BLaER1 (cell line): ENCODE measurements around the gene CDNF.

Experiments
- H3K27ac ChIP-seq: shearing (Covaris generic); formaldehyde crosslinking; 2 replicates; pipeline ENCODE4 v1.8.1; 2022
- H3K27me3 ChIP-seq: shearing (Covaris generic); formaldehyde crosslinking; 2 replicates; pipeline ENCODE4 v1.8.1; 2022
- H3K36me3 ChIP-seq: shearing (Covaris generic); formaldehyde crosslinking; 2 replicates; pipeline ENCODE4 v1.8.1; 2022
- H3K4me1 ChIP-seq: shearing (Covaris generic); formaldehyde crosslinking; 2 replicates; pipeline ENCODE4 v1.8.1; 2022
- H3K4me2 ChIP-seq: shearing (Covaris generic); formaldehyde crosslinking; 2 replicates; pipeline ENCODE4 v1.8.1; 2022
- H3K4me3 ChIP-seq: shearing (Covaris generic); formaldehyde crosslinking; 2 replicates; pipeline ENCODE4 v1.8.1; 2022
- H3K9ac ChIP-seq: shearing (Covaris generic); formaldehyde crosslinking; 2 replicates; pipeline ENCODE4 v1.8.1; 2022
- H3K9me3 ChIP-seq: shearing (Covaris generic); formaldehyde crosslinking; 2 replicates; pipeline ENCODE4 v1.8.1; 2022
- H4K20me1 ChIP-seq: shearing (Covaris generic); formaldehyde crosslinking; 2 replicates; pipeline ENCODE4 v1.8.1; 2022
- Cebpa-rat ChIP-seq: shearing (Covaris generic); IDR thresholded peaks from 2 replicates; pipeline ENCODE4 v1.8.1; 2022

Gene CDNF

DNA sequence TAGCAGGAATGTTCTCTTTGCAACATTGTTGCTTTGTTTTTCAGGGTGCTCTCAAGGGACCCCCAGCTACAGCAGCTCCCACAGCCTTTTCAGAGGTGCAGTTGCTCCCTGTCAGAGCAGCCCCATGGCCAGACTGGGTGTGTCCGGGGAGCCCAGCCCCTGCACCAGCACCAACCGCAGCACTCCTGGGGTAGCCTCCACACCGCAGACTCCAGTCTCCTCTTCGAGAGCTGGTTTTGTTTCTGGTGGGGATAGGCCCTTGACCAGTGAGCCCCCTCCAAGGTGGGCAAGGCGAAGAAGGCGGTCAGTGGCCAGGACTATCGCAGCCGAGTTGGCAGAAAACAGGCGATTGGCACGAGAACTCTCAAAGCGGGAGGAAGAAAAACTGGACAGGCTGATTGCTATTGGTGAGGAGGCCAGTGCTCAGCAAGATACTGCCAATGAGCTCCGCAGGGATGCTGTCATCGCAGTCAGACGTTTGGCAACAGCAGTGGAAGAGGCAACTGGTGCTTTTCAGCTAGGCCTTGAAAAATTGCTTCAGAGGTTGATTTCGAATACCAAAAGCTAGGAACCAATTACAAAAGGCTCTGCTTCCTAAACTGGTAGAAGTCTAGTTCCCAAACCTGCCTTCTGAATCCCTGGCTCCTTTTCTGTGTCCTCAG is 5.6 kb upstream of the CDNF start:
- Histone ChIP-seq H3K4me3 (no peak overlapping the region), H3K36me3 (peaks cover 79% of the 10 kb centered on the region)

DNA sequence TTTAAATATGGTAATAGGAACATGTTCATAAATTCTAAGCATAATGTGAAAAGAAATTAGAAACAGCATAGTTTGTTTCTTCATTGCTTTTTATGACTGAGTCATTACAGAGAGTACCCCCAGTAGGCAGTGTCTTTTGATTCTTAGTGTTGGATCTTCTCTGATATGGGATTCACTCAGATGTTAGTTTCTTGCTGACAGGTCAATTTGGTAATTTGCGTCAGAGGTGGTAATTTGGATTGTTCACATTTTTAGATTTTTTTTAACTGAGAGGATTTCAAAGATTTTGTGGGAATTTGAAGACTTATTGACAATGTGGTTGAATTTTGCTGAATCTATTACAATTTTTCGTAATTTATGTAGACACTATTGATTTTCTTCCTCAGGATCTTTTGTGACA is 2.3 kb upstream of the CDNF start:
- Histone ChIP-seq H3K9ac (no peak overlapping the region), H3K36me3 (peaks cover 51% of the 10 kb centered on the region), H3K27me3 (no peaks in the 10 kb centered on the region), H3K4me3 (no peak overlapping the region), H3K9me3 (no peaks in the 10 kb centered on the region), H3K4me2 (no peak overlapping the region), H4K20me1 (peaks cover 45% of the 10 kb centered on the region), H3K4me1 (peaks cover 24% of the 10 kb centered on the region), H3K27ac (no peak overlapping the region)
- no peak for TF ChIP-seq Cebpa-rat

More for the DNA sequence above, 5.6 kb upstream of the CDNF start:
- no peak overlapping the region for H3K27ac ChIP-seq
- no peaks in the 10 kb centered on the region for H3K27me3 ChIP-seq
- TF ChIP-seq Cebpa-rat = no peak
- H4K20me1 ChIP-seq = peaks cover 66% of the 10 kb centered on the region
- peaks cover 13% of the 10 kb centered on the region for H3K4me1 ChIP-seq
- H3K9ac ChIP-seq = no peak overlapping the region
- H3K9me3 ChIP-seq = no peaks in the 10 kb centered on the region
- H3K4me2 ChIP-seq = no peak overlapping the region

DNA sequence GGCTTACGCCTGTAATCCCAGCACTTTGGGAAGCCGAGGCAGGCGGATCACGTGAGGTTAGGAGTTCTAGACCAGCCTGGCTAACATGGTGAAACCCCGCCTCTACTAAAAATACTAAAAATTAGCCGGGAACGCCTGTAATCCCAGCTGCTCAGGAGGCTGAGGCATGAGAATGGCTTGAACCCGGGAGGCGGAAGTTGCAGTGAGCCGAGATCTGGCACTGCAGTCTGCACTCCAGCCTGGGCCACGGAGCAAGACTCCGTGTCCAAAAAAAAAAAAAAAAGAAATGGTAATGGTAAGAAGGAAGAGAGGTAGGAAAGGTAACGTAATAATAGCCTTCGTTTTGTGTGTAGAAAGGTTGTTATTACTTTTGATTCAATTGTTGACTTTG is 1.5 kb upstream of the CDNF start:
- H3K36me3 ChIP-seq = peaks cover 43% of the 10 kb centered on the region
- peak overlapping the region; percentile 94 for H3K27ac ChIP-seq
- no peaks in the 10 kb centered on the region for H3K9me3 ChIP-seq
- no peaks in the 10 kb centered on the region for H3K27me3 ChIP-seq
- no peak for TF ChIP-seq Cebpa-rat
- peak overlapping the region; percentile 99 for H3K4me3 ChIP-seq
- peak overlapping the region; percentile 96 for H3K9ac ChIP-seq
- peaks cover 24% of the 10 kb centered on the region for H3K4me1 ChIP-seq
- H4K20me1 ChIP-seq = peaks cover 40% of the 10 kb centered on the region
- H3K4me2 ChIP-seq = peak overlapping the region; percentile 93

DNA sequence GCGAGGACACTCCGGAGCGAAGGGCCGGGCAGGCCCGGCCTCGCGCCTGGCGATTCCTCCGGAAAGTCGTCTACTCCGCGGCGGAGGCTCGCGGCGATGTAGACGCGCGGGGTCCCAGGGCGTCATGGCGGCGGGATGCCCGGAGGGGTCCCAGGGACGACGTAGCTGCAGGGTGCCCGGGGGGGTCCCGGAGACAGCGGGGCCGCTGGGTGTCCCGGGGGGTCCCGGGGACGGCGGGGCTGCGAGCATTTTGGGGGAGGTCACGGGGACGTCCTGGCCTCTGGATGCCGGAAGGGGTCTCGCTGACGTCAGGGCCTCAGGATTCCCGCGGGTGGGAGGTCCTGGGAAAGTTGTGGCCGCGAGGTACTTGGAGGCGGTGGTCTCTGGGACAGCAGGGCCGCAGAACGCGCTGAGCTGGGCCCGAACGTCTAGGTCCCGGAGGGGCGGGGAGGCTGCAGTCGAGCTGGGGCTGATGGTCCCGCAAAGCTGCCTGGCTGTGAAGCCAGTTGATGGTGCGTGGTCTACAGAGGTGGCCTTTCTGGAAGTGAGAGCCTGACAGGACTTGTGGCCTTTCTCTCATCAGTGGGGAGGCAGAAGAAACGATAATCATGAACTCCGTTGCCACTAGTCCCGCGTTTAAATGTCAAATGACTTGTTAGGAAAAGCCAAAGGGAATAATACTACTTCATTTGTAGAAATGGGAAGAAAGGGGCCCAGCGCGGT is 906 bp upstream of the CDNF start:
- TF ChIP-seq Cebpa-rat = no peak
- H3K36me3 ChIP-seq = peaks cover 37% of the 10 kb centered on the region
- H4K20me1 ChIP-seq = peaks cover 35% of the 10 kb centered on the region
- peak overlapping the region; percentile 96 for H3K9ac ChIP-seq
- peak overlapping the region; percentile 94 for H3K27ac ChIP-seq
- H3K27me3 ChIP-seq = no peaks in the 10 kb centered on the region
- H3K9me3 ChIP-seq = no peaks in the 10 kb centered on the region
- H3K4me1 ChIP-seq = peaks cover 24% of the 10 kb centered on the region
- peak overlapping the region; percentile 93 for H3K4me2 ChIP-seq
- peak overlapping the region; percentile 99 for H3K4me3 ChIP-seq

DNA sequence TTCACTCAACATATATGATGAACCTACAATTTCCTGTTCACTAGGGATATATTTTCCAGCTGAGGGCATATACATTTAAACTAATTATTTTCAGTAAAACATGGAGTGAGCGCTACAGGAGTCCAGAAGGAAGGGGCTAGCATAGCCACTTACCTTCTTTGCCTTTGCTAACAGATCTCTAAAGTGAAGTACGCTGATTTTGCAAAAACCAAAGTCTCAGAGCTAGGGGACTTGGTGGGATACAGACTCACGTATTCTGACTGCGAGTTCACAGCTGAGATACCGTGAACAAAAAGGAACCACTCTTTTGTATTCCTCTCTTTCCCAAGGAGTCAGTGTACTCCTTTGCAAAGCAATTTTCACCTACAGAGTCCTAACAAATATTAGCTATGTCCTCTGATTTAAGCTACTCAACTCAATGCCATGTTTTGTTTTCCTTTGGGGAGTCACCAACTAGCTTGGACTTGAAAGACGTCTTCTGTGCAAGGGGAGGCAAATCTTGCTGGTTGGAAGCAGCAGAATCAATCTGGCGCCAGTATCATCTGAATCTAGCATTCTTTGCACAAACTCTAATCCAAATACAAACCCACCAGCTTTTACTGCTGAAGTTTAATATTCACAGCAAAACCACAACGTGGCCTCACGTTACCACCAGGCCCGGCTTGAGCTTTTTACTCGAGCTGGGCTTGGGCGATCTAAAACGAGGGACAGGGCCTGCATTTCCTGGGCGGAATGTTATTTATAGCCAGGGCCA is 657 bp downstream of the CDNF start:
- Histone ChIP-seq H3K9ac (peak overlapping the region; percentile 96), H3K9me3 (no peaks in the 10 kb centered on the region), H3K4me2 (peak overlapping the region; percentile 87), H3K27ac (peak overlapping the region; percentile 83), H3K27me3 (no peaks in the 10 kb centered on the region), H4K20me1 (peaks cover 26% of the 10 kb centered on the region), H3K36me3 (peaks cover 21% of the 10 kb centered on the region), H3K4me3 (peak overlapping the region; percentile 99), H3K4me1 (peaks cover 24% of the 10 kb centered on the region)
- no peak for TF ChIP-seq Cebpa-rat

DNA sequence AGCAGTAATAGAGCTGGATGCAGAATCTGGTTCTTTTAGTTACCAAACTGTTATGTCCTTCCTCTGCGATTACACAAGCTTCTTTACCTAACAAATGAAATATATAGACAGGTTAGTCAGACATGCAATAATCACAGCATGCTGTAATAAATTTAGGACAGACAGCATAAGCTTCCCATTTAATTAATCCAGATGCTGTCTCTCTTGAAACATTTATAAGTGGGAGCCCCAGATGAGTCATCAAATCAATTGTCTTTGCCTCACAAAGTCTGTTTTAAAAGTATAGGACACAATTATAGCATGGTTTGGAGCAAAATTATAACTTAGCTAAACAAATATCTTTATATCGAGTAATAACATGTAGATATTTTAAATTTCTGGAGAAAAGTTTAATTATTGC is 1.6 kb downstream of the CDNF start:
- no peak for TF ChIP-seq Cebpa-rat
- peaks cover 24% of the 10 kb centered on the region for H3K4me1 ChIP-seq
- peaks cover 12% of the 10 kb centered on the region; the same call in 1 of the 2 replicates for H3K36me3 ChIP-seq
- no peak overlapping the region for H3K4me2 ChIP-seq
- peaks cover 17% of the 10 kb centered on the region for H4K20me1 ChIP-seq
- H3K27ac ChIP-seq = no peak overlapping the region
- no peak overlapping the region for H3K4me3 ChIP-seq
- H3K27me3 ChIP-seq = no peaks in the 10 kb centered on the region
- no peaks in the 10 kb centered on the region for H3K9me3 ChIP-seq
- no peak overlapping the region for H3K9ac ChIP-seq

DNA sequence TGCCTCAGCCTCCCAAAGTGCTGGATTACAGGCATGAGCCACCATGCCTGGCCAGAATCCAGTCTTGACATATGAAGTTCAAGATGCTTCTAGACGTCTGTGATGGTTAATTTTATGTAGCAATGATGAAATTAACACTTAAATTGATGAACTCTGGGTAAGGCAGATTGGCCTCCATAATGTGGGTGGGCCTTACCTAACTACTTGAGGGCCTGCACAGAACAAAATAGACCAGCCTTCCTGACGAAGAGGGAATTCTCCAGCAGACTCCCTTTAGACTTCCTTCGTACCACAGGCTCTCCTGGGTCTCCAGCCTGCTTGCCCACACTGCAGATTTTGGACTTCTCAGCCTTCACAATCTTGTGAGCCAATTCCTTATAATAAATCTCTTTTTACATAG is 4.7 kb downstream of the CDNF start:
- Histone ChIP-seq H4K20me1 (no peaks in the 10 kb centered on the region), H3K4me3 (no peak overlapping the region), H3K4me2 (no peak overlapping the region), H3K27me3 (no peaks in the 10 kb centered on the region), H3K27ac (no peak overlapping the region), H3K4me1 (peaks cover 11% of the 10 kb centered on the region), H3K36me3 (no peaks in the 10 kb centered on the region), H3K9me3 (no peaks in the 10 kb centered on the region), H3K9ac (no peak overlapping the region)
- TF ChIP-seq Cebpa-rat = no peak

DNA sequence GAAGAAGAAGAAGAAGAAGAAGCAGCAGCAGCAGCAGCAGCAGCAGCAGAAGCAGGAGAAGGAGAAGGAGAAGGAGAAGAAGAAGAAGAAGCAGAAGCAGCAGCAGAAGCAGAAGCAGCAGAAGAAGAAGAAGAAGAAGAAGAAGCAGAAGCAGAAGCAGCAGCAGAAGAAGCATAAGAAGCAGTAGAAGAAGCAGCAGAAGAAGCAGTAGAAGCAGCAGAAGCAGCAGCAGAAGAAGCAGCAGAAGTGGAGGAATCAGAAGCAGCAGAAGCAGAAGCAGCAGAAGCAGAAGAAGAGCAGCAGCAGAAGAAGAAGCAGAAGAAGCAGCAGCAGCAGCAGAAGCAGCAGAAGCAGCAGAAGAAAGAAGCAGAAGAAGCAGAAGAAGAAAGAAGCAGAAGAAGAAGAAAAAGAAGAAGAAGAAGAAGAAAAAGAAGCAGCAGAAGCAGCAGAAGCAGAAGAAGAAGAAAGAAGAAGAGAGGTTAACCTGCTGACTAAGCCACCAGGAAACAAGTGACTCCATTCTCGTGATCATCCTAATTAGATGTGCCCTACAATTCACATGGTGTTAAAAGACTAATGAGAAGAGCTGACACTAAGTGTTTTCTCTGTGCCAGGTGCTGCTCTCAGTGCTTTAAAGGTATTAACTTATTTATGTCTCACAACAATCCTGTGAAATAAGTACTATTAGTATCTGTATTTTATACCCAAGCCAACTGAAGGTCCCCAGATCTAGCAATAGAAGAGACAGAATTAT is 11.6 kb downstream of the CDNF start:
- no peak overlapping the region for H3K9ac ChIP-seq
- TF ChIP-seq Cebpa-rat = no peak
- H3K27ac ChIP-seq = no peak overlapping the region
- H3K9me3 ChIP-seq = no peaks in the 10 kb centered on the region
- H3K4me3 ChIP-seq = no peak overlapping the region
- no peaks in the 10 kb centered on the region for H4K20me1 ChIP-seq
- no peak overlapping the region for H3K4me2 ChIP-seq
- H3K4me1 ChIP-seq = peaks cover 13% of the 10 kb centered on the region
- H3K27me3 ChIP-seq = no peaks in the 10 kb centered on the region
- no peaks in the 10 kb centered on the region for H3K36me3 ChIP-seq

DNA sequence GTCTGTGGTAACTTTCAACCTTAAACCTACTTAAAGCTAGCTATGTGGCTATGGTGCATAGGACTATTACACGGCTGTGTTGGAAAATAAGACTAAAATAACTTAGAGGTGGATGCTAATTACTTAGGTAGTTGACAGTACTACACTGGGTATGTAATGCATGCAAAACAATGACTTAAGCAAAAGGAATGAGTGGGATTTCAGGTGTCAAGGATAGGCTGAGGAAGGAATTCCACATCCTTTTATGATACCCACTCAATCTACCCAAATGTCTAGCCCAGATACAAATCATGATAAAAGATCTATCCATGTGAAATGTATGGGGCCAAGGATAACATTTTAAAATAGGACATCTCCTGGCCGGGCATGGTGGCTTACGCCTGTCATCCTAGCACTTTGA is 13.9 kb downstream of the CDNF start:
- H3K4me2 ChIP-seq = no peak overlapping the region

More for the DNA sequence above, 13.9 kb downstream of the CDNF start:
- Histone ChIP-seq H3K4me1 (peaks cover 18% of the 10 kb centered on the region), H4K20me1 (no peaks in the 10 kb centered on the region), H3K4me3 (no peak overlapping the region), H3K36me3 (no peaks in the 10 kb centered on the region), H3K27ac (no peak overlapping the region), H3K27me3 (no peaks in the 10 kb centered on the region), H3K9me3 (no peaks in the 10 kb centered on the region), H3K9ac (no peak overlapping the region)
- TF ChIP-seq Cebpa-rat = no peak
